Measurements from ENCODE around the gene CTIF.
"Not testable (repeated sequence)": the region's sequence is repeated elsewhere in the genome, so short reads cannot be mapped to it uniquely, and the experiment has no call there.

Gene CTIF

DNA sequence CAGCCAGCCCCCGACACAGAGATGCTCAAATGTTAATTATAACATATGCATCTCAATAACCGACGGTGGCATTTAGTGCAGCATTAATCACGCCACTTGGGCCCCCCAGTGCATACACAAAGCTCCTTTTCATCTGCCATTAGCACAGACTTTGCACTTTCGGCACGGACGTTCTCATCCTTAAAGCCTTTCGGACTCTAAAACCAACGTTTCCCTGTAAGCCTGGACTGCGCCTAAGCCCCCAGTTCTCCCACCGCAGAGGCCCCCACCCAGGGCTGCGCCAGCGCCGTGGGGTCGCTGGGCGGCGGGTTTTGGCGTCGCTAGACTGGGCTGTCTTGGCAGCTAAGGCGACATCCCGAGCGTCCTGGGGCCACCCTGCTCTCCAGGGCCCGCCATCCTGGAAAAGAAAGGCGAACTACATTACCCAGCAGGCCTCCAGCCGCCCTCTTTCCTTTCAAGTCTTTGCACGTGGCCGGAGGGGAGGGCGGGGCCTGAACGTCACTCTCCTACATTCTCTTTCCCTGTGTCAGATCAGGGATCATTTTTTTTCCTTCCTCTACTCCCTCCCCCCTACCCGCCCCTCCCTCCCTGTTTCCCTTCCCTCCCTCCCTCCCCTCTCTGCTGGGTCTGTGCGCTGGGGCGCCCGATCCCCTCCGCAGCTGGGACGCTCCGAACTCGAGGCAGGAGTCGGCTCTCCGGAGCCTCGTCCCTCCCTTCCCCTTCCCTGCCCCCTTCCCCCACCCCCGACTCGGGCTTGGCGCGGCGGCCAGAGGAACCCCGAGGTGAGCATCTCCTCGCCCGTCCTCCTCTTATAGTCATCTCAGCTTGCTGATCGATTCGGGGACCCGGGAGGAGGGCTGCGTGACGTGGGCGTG is at the start of gene CTIF:
TSS of gene CTIF (plus strand) at position 501 of the 875 bp plus-strand sequence. CDS start 80,535 bp downstream, outside the sequence.
- peak; percentile 80 for DNase-seq (ENCODE audit: low spot score)

- no peak for DNase-seq (ENCODE audit: low spot score)
Measured at GRCh38 chr18:48490641-48491293, 48.1 kb upstream of the CTIF start.

GRCh38 chr18:48492880-48493279 is 46.0 kb upstream of the CTIF start:
- no peak for DNase-seq (ENCODE audit: low spot score)

- DNase-seq (ENCODE audit: low spot score) = no peak
Measured at GRCh38 chr18:48493434-48494230, 45.2 kb upstream of the CTIF start.

- DNase-seq (ENCODE audit: low spot score) = no peak
Measured at GRCh38 chr18:48497863-48498262, 41.0 kb upstream of the CTIF start.

DNA sequence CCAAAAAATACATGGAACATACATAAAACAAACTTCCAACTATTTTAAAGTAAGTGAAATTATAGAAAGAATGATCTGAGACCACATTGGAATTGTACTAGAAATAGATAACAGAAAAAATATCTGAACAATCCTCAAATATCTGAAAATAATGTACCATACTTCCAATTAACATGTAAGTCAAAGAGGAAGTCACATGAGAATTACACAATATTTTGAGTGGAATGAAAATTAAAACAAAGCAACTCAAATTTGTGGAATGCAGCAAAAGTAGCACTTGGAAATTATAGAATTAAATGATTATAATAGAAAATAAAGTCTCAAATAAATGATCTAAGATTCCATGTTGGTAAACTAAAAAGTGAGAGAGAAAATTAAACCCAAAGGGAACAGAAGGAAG is 38.3 kb upstream of the CTIF start:
- no peak for DNase-seq (ENCODE audit: low spot score)

GRCh38 chr18:48502906-48503305 is 35.9 kb upstream of the CTIF start:
- DNase-seq (ENCODE audit: low spot score) = no peak

DNA sequence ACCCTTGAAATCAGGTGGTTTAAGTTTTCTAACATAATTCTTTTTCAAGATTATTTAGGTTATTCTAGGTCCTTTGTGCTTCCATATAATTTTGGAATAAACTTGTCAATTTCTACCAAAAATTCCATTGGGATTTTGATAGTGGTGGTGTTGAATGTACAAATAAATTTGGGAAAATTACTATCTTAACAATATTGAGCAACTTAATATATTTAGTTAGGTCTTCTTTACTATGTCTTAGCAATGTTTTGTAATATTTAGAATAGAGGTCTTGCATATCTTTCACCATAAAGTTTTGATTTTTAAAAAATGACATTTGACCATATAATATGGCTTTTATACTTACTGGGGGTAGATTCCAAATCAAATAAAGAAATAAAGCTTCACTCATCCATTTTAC is 34.0 kb upstream of the CTIF start:
- no peak for DNase-seq (ENCODE audit: low spot score)

DNA sequence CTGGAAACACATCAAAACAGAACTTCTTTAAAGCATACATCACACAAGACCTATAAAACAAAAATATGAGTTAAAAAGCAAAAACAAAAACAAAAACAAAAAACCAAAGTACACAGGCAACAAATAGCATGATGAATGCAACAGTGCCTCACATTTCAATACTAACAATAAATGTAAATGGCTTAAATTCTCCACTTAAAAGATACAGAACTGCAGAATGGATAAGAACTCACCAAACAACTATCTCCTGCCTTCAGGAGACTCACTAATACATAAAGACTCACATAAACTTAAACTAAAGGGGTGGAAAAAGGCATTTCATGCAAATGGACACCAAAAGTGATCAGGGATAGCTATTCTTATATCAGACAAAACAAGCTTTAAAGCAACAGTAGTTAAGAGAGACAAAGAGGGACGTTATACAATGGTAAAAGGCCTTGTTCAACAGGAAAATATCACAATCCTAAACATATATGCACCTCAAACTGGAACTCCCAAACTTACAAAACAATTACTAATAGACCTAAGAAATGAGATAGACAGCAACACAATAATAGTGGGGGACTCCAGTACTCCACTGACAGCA is 31.8 kb upstream of the CTIF start:
- DNase-seq (ENCODE audit: low spot score) = not testable (repeated sequence)

DNA sequence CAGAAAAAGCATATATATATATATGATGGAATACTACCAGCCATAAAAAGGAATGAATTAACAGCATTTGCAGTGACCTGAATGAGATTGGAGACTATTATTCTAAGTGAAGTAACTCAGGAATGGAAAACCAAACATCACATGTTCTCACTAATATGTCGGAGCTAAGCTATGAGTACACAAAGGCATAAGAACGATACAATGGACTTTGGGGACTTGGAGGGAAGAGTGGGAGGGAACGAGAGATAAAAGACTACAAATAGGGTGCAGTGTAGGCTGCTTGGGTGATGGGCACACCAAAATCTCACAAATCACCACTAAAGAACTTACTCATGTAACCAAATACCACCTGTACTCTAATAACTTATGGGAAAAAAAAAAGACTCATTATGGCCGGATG is 26.3 kb upstream of the CTIF start:
- not testable (repeated sequence) for DNase-seq (ENCODE audit: low spot score)

DNA sequence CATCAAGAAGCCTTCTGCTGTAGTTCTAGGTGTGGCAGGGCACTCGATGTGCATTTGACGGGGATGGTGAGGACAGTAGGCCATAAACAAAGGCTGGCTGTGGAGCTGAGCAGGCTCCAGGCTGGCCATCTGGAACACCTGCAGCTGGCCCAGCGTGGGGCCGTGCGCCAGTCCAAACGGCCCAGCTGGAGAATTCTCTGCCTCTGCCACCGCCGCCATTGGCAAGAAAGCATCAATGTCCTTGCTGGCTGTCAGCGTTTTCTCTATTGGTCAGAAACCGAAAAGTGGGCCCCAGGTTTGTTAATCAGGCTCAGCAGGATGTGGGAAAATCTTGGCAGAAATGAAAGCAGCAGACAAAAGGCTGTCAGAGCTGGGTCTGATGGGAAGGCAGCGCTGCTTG is 24.0 kb upstream of the CTIF start:
- no peak for DNase-seq (ENCODE audit: low spot score)

GRCh38 chr18:48517048-48517447 is 21.8 kb upstream of the CTIF start:
- no peak for DNase-seq (ENCODE audit: low spot score)

- DNase-seq (ENCODE audit: low spot score) = no peak
Measured at GRCh38 chr18:48519431-48520100, 19.3 kb upstream of the CTIF start.

DNA sequence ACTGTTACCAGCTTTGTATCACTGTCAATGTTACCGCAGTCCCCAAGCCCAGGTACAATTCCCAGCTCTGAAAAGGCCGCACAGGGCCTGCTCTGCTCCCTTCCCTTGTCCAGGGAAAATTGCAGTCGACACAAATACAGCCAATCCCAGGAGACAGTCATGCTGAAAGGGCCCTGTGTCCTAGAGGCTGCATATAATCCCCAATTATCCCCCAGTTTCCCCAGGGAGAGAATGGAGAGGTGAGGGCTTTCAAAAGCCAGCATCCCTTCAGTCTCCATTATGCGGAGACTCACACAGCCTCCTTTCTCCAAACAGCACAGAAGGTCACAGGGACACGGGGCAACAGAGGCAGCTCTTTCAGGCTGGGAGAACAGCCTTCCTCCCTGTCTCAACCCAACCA is 17.1 kb upstream of the CTIF start:
- no peak for DNase-seq (ENCODE audit: low spot score)

- no peak for DNase-seq (ENCODE audit: low spot score)
Measured at GRCh38 chr18:48525671-48526070, 13.2 kb upstream of the CTIF start.

DNA sequence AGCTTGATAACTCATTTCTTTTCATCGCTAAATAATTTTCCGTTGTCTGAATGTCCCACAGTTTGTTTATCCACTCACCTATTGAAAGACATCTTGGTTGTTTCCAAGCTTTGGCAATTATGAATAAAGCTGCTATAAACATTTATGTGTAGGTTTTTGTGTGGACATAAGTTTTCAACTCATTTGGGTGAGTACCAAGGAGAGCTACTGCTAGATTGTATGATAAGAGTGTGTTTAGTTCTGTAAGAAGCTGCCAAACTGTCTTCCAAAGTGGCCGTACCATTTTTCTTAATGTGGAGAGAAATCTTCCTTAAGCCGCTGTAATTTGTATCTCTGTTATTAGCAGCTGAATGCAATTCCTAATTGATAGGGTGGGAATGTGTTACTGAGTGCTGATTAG is 11.4 kb upstream of the CTIF start:
- no peak for DNase-seq (ENCODE audit: low spot score)

- no peak for DNase-seq (ENCODE audit: low spot score)
Measured at GRCh38 chr18:48528861-48529260, 10.0 kb upstream of the CTIF start.

DNA sequence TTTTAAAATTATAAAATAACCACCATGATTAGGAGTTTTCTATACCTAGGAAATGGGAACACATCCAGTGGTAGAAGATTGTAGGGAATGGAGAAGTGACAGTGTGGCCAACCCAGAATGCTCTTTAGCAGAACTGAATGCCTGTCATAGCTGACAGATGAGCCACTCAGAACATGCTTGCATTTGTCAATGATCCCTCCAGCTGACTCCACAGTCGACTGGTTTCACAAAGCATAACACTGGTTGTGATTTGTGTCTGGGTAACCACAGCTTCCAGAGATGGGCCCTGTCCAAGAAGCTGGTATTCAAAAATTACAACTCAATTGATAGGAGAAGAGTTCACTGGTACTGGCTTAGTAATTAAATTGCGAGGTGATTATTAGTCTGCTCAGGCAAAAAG is 9.0 kb upstream of the CTIF start:
- no peak for DNase-seq (ENCODE audit: low spot score)

- no peak for DNase-seq (ENCODE audit: low spot score)
Measured at GRCh38 chr18:48530399-48531081, 8.3 kb upstream of the CTIF start.

DNA sequence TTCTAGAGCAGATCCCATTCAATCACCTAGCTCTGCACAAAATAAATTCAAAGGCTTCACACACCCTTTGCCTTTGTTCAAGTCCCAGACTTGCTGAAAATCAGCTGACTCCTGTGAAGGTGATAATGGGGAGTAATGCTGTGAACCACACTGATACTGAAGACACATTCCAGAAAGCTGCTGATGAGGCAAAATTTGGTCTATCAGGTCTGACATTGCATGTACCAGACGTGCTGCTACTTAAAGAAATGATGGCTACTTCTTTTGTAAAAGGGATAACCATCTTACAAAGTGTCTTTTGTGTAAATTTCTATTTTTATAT is 7.8 kb upstream of the CTIF start:
- no peak for DNase-seq (ENCODE audit: low spot score)

DNA sequence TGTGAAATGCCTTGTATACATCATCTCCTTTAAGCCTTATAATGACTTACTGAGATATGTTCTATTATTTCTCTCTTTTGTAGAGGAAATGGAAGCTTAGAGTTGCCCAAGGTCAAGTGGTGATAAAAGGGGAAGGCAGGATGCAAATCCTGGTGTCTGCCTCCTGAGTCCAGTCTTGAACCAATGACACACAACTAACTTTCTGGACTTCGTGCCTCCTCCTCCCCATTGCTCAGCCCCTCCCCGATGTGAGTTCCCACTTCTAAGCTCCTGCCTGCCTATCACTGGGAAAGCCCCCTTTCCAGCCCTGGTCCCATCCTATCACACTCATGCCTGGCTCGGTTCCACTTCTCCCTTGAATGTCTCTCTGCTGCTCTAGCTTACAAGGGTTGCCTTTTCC is 6.9 kb upstream of the CTIF start:
- no peak for DNase-seq (ENCODE audit: low spot score)
